T-helper 1 cell (primary cell): ENCODE results near the gene CGREF1.

Experiments
- DNase-seq, 5 donors: peaks; one replicate each; pipeline ENCODE4 v3.0.0-alpha.2; 2012 to 2020

The CGREF1 gene

DNA sequence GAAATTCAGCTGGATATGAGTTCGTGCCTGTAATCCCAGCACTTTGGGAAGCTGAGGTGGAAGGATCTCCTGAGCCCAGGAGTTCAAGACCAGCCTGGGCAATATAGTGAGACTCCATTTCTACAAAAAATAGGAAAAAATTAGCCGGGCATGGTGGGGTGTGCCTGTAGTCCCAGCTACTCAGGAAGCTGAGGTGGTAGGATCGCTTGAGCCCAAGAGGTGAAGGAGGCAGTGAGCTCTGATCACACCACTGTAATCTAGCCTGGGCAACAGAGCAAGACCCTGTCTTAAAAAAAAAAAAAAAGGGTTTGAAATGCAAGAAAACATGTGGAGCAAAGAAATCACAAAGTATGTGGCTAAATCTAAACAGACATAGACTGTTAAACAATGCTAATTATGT lies 9.8 kb downstream of the CGREF1 start:
- DNase-seq, result no peak

DNA sequence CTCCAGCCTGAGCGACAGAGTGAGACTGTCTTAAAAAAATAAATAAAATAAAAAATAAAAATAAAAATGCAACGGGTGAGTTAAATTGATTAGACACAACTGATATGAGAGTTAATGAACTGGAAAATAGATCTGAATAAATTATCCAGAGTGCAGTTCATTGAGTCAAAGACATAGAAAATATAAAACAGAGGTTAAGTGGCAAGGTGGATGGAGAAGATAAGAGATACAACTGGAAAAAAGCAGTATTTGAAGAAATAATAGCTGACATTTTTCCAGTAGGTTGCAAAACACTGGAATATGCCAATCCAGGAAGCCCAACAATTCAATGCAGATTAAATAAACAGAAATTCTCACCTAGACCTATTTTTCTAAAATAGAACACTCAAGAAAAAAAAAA lies 10.7 kb downstream of the CGREF1 start:
- no peak for DNase-seq

DNA sequence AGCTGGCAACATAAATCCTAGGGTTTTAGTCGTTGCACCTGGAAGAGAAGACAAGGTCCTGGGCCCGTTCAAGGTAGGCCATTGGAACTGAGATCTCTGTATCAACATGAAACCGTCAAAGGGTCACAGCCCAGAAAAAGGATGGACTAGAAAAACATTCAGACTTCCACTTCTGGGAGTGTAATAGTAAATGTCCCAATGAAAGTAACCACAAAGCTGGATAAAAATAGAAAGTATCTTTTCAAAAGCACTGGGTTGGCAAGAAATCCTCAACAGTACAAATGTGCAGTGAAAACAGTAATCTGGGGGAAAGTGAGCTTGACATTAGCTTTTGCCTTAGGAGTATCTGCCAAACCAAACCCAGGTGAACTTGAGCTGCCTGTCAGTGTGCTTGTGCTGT lies 12.9 kb downstream of the CGREF1 start:
- DNase-seq, result no peak

DNA sequence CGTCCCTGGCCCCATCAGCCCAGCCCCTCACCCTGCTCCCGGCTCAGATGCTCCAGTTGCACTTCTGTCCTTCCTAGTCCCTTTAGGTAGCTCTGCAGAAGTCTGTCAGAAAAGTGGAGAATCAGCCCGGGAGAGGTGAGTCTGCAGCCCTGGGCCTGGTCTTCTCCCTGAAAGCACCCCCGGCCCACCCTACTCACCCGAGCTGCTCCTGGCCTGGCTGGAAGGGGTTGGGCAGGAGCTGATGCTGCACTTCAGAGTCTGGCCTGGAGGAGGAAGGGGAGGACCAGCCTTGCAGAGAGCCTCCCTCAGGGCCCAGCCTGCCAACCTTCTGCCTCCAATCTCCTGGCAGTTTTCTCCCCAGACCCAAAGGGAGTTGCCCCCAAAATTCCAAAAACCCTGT lies 16.6 kb downstream of the CGREF1 start:
- DNase-seq, result no peak

DNA sequence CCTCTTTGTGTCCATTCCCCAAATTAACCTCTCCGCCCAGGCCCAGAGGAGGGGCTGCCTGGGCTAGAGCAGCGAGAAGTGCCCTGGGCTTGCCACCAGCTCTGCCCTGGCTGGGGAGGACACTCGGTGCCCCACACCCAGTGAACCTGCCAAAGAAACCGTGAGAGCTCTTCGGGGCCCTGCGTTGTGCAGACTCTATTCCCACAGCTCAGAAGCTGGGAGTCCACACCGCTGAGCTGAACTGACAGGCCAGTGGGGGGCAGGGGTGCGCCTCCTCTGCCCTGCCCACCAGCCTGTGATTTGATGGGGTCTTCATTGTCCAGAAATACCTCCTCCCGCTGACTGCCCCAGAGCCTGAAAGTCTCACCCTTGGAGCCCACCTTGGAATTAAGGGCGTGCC lies 18.9 kb downstream of the CGREF1 start:
- no peak for DNase-seq

DNA sequence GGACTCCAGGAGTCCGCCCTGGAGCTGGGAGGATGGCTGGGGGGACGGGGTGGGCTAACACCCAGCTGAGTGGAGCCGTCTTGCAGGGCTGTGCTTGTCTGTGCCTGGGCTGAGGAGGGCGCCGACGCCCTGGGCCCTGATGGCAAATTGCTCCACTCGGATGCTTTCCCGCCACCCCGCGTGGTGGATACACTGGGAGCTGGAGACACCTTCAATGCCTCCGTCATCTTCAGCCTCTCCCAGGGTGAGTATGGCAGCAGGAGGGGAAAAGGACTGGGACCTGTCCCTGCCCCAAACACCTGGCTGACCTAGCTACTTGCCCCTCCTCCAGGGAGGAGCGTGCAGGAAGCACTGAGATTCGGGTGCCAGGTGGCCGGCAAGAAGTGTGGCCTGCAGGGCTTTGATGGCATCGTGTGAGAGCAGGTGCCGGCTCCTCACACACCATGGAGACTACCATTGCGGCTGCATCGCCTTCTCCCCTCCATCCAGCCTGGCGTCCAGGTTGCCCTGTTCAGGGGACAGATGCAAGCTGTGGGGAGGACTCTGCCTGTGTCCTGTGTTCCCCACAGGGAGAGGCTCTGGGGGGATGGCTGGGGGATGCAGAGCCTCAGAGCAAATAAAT lies 19.5 kb downstream of the CGREF1 start:
- no peak for DNase-seq

DNA sequence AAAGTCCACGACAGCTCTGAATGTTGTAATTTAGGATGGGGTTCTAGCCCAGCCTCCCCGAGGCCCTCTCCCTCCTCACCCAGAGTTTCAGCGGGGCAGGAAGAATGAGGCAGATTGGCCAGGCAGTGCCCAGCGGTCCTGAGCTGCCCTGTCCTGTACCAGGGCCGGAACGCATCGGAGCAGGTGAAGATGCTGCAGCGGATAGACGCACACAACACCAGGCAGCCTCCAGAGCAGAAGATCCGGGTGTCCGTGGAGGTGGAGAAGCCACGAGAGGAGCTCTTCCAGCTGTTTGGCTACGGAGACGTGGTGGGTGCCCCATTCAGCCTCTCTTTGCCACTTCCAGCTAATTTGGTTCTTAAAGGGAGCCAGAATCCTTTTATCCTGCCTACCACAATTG lies 21.6 kb downstream of the CGREF1 start:
- DNase-seq, result no peak

DNA sequence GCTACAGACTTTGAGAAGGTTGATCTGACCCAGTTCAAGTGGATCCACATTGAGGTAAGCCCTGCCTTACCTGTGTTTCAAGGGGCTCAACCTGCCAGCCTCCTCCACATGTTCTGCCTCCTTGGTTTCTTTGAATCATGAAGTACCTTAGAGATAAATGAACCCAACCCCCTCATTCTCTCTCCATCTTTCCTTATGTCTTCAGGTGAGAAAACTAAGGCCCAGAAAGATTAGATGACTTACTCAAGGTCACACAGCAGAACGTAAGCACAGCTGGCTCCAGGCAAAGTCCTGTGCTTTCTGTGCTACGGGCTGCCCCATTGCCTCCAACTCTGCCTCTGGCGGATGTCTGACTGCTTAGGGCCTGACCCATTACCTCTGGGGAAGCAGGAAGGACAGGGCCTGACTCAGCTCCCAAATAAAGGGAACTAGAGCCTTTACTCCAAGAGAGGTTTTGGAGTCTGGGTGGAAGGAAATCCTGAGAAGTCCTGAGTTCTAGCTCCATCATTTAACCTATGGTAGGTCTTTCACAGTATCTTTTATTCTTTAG lies 22.1 kb downstream of the CGREF1 start:
- no peak for DNase-seq

DNA sequence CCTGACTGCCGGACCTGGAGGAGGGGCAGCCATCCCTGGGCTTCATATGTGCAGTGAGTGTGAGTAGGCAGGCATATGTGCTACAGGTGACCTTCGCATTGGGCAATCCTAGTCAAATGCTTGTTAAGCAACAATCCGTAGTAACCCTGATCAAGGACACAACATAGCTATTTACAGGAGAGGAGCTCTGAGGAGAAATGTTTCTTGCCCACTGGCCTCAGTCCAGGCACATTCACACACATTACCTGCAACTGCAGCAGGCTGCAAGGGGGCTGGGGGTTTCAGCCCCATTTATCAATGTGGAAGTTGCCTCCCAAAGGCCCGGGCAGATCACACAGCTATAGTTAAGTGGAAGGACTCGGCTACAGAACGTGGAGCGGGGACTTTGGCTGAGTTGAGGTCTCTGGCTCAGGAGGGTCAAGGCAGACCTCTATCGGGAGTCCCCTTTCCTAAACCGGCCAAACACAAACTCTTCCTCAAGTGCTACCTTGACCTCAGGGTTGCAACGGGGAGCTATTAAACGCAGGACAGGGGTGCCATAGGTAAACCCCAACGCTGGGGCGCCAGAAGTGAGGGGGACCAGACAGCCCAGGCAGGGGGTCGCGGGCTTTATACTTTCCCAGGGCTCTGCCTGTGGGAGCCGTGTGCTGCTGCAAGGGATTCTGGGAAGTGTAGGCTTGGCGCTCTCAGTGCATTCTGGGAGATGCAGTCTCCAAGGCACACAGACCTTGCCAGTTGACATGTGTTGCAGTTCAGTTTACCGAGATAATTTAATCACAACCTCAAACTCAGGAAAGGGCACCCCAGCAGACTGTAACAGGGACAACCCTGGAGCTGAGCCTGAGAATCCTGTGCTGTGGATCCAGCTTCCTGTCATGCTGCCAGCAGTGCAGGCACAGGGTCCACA lies 22.9 kb downstream of the CGREF1 start:
- peak in 2 of 5 donors; percentile 18 to 48 for DNase-seq

DNA sequence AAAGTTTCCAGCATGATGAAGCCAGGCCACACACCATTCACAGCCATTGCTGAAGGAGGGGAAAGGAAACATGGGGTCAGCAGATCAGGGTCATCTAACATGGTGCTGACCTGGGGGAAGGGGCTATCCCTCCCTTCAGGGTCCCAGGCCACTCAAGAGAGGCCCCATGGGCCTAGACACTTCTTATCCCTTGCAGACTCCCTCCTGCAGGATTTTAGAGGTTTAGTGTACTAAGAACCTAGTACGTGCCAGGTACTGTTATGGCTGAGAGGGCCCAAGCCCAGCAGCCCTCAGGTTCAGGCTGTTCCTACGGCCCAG lies 23.5 kb downstream of the CGREF1 start:
- DNase-seq, result no peak

DNA sequence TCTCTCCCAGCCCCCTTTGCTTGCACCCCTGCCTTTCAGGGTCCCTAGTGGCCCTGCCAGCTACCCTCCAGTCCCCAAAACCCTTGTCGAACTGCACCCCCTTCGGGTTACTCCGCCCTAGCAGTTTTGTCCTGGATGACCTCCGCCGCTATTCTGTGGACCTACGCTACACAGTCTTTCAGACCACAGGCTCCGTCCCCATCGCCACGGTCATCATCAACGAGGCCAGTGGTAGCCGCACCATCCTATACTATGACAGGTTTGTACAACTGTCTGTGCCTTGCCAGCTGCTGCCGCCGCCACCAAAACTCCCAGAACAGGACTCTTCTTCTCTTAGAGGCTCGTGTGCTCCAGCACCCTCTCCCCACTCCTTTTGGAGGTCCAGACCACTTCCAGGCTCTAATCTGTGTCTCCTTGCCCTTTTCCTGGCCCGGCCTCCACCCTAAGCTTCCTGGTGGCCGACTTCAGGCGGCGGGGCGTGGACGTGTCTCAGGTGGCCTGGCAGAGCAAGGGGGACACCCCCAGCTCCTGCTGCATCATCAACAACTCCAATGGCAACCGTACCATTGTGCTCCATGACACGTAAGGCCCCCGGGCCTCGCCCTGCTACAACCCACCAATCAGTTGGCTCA lies 24.5 kb downstream of the CGREF1 start:
- no peak for DNase-seq

DNA sequence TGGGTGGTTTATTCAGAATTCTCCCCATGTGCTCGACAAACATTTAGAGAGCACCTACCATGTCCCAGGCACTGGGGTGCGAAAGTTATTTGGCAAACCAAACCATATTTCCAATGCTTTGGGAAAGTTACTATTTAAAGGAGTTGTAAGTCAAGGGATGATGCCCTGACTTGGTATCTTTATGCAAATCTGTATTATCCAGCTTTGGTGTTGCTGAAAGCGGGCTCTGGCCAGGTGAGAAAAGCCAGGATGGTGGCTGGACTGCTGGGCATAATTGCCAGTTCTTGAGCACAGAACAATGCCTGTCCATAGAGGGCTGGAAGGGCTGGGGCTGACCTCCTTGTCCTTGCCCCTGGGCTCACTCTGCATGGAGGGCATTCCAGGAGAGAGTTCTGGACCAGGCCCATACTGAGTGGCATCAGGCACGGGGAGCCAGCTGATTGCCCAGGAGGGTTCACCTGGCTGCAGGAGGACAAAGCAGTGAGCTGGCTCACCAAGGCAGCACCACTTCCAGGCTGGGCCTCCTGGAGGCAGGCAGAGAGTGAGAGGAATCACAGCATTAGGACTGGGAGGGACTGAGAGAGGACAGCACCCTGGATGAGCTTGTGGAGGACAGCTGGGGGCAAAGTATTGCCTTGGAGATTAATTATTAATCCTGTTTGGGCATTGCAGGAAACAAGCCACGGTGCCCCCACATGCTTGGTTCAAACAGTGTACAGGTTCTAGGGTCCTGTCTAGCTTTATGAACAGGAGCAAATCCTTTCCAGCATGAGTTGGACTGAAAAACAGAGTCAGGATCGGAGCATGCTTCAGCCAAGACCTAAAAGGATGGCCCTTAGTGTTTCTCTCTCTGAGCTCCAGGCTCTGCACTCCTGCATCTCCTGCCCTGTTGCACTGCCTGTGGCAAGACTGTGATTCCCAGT lies 25.2 kb downstream of the CGREF1 start:
- DNase-seq, result no peak

DNA sequence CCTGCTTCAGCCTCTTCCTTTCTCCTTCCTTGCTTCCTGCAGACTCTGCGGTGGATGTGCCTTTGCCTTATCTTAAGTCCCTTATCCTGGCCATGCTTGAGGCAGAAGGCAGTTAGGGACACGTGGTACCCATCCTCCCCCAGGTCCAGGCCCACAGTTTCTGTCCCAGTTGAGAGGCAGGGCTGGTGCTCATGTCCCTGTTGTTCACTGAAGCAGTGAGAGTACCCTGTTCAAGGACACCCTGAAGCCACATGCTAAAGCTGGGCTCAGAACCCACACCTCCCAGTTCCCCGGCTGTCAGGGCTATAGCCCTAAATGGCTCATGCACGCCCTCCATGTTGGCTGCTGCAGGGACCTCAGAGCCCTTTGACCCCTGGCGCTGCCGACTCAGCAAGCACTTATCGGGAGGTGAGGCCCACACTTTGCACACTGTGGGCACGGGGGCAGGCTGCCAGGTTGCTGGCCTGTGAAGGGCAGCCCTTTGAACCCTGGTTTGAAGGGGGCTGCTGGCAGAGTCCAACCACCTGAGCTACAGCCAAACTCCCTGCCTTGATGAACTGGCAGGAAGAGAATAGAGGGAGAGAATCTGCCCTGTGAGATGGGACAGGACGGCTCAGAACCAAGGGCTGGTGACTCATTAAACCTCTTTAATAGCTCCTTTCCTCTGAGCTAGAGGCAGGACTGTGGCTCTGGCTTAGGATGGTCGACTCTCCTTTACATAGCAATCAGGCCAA lies 26.1 kb downstream of the CGREF1 start:
- DNase-seq, result no peak

DNA sequence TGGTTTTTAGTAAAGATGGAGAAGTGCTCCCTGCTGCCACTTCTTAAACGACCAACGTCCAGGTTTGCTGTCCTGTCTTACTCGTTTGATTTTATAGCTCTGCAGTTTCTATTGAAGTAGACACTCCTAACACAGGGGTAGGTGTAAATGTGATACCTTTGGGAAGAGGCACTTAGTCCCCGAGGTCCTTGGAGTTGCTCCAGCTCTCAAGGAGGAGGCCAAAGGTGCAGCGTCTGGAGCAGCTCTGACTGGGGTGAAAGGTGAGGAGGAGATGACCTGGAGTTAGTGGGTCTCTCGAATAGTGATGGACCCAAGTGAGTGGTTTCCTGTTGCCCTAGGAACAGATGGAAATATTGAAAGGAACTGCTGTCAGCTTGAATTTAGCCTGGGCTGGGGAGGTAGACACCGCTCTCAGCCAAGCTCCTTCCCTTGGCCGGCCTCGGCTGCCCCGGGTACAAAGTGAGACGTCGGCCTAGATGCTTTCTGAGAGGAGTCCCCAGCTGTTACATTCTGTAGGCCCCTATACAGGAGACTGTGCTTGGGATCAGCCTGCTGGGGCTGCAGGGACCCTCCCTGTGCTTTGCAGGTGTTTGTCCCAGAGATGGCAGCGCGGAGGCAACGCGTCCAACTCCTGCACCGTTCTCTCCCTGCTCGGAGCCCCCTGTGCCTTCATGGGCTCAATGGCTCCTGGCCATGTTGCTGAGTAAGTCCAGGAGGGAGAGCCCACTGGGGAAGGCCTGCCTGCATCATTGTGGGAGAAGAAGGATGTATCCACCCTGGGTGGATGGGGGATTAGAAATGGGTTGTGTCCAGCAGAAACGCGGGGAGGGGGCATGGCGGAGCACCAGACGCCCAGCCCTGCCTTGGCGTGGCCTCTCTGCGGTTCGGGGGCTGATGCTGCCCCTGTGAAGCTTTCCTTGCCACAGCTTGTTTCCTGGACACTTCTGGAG lies 26.9 kb downstream of the CGREF1 start:
- no peak for DNase-seq

DNA sequence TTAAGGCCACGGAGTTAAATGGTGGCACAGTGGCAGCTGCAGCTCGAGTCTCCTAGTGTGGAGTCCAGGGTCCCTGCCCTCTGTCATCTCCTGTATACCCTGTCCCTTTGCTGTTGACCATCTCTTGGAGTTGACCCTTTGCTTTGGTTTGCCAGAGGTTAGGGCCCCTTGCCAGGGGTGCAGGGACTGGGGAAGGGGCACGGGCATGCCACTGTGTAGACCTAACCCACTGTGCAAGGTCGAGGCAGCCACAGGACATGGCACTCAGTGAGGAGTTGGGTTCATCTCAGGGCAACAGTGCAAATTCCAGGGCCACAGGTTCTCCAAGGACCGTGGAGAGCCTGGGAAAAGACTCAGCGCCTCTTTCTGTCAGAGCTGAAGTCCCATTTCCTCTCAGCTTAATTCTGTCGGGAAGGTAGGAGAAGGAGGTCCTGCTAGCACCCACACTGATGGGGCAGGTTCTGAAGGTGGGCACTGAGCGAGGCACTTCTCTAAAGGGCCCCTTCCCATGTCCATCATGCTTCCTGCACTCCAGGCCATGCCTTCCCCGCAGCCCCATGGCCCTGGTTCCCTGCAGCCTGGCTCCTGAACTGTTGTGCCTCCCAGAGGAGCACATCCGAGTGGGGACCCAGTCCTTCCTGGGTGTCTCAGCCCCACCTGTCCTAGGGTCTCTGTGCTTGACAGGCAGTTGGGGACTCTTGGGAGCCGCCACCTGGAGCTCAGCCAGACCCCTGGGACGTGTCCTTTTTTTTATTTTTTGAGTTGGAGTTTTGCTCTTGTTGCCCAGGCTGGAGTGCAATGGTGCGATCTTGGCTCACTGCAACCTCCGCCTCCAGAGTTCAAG lies 29.6 kb downstream of the CGREF1 start:
- no peak for DNase-seq

DNA sequence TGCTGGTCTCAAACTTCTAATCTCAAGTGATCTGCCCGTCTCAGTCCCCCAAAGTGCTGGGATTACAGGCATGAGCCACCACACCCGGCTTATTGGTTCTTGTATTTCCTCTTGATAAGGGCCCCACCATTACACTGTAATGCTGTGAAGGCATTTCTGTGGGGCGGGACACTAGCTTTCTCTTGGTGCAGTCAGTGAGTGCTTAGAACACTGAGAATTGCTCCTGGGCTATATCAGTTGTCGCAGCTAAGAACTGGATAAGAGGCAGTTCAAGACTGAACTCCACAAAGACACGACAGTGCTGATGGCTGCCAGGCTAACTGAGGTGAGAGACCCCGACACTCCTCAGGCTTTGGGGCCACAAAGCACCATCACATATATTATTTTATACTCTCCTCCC lies 30.3 kb downstream of the CGREF1 start:
- no peak for DNase-seq

DNA sequence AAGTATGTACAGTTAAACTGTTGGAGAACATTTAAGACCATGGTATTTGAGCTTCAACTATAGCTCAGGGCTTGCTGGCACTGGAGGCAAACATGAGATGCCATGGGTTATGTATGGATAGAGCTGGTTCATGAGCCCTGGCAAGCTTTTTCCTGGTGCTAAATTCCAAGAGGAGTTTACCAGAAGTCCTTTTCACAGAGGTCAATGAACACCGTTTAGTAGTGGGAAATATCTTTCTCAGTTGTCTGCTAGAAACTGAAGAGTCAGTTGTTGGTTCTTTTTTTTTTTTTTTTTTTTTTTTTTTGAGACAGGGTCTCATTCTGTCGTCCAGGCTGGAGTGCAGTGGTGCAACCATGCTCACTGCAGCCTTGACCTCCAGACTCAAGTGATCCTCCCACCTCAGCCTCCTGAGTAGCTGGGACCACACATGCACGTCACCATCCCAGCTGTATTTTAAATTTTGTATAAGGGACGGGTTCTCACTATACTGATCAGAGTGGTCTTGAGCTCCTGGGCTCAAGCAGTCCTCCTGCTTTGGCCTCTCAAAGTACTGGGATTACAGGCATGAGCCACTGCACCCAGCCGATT lies 31.0 kb downstream of the CGREF1 start:
- DNase-seq, result no peak

DNA sequence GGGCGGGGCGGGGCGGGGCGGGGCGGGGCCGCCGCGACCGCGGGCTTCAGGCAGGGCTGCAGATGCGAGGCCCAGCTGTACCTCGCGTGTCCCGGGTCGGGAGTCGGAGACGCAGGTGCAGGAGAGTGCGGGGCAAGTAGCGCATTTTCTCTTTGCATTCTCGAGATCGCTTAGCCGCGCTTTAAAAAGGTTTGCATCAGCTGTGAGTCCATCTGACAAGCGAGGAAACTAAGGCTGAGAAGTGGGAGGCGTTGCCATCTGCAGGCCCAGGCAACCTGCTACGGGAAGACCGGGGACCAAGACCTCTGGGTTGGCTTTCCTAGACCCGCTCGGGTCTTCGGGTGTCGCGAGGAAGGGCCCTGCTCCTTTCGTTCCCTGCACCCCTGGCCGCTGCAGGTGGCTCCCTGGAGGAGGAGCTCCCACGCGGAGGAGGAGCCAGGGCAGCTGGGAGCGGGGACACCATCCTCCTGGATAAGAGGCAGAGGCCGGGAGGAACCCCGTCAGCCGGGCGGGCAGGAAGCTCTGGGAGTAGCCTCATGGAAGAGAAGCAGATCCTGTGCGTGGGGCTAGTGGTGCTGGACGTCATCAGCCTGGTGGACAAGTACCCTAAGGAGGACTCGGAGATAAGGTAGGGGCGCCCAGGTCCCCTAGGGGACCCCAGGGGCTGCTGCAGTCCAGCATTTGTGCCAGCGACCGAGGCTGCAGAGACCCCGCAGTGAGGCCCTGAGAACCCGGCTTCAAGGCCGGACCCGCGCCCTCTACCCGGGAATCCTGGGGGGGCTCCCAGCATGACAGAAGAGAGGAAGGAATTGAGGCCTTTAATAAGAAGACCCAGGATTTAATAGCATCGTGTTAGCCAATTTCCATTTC lies 32.0 kb downstream of the CGREF1 start, which contains the start of gene KHK:
TSS of gene KHK (plus strand) at position 49 of the 870 bp plus-strand sequence. CDS start at position 537, 488 bp downstream.
- DNase-seq, result no peak
